GM21526 (cell line): ENCODE results near the gene GCNT4.
"Not testable (repeated sequence)": the region's sequence is repeated elsewhere in the genome, so short reads cannot be mapped to it uniquely, and the experiment has no call there.

Source experiments
- ATAC-seq: cut with Tn5 transposase; IDR thresholded peaks from one replicate; pipeline ENCODE4 v1.9.1; 2021; ENCODE audit warnings: moderate library complexity; ENCODE audit not compliant: unreplicated experiment, low FRiP score

Gene GCNT4

DNA sequence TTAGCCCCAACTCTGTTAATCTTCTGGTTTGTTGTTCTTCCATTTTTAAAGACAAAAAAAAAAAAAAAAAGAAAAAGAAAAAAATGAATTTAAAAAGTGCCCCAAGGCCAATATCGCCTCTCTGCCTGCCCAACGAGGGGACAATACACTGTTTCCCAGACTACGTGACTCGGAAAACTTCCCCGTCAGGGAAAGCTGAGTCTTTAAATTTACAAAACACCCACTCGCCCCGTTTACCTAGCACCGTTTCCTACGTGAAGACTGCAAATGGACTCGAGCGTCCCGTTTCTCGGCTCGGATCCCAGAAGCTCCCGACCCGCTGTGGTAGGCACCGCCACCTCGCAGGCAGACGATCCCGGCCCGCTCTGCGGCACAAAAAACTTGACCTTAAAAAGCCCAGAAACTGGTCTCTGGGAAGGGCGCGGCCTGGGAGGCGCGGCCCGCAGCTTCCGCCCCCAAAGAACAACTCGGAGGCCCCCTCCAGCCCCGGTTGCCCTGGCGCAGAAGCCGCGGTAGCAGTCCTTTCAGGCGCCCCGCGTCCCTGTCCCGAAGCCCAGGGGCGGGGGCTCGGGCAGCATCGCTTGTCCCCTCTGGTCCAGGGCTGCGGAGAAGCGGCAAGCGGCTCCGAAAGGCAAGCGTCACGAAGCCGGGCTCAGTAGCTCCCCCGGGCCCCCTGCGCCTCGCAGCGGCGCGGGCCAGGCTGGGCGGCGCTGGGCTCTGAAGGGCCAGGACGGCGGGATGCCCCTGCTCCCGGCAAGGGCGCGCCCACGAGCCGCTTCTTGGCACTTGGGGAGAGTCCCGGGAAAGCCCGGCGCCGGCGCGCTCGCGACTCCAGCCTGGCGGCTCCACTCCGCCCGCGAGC lies at the start of gene GCNT4:
TSS of gene GCNT4 (minus strand) at position 367 of the 862 bp plus-strand sequence. CDS start 22,521 bp downstream, outside the sequence.
- ATAC-seq = no peak

DNA sequence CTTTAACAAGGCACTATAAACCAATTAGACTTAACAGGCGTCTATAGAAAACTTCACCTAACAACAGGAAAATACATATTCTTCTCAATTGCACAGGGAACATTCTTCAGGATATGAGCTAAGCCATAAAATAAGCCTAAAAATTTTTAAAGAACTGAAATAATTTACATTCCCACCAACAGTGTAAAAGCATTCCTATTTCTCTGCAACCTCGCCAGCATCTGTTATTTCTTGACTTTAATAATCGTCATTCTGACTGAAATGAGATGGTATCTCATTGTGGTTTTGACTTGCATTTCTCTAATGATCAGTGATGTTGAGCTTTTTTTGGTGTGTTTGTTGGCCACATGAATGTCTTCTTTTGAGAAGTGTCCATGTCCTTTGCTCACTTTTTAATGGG lies 43.6 kb upstream of the GCNT4 start:
- not testable (repeated sequence) for ATAC-seq

- no peak for ATAC-seq
These were observed 39.2 kb upstream of the GCNT4 start for GRCh38 chr5:75091597-75091996.

GRCh38 chr5:75089662-75090061 lies 37.3 kb upstream of the GCNT4 start:
- ATAC-seq = no peak

GRCh38 chr5:75089137-75089536 lies 36.8 kb upstream of the GCNT4 start:
- no peak for ATAC-seq

GRCh38 chr5:75088648-75089047 lies 36.3 kb upstream of the GCNT4 start:
- no peak for ATAC-seq

DNA sequence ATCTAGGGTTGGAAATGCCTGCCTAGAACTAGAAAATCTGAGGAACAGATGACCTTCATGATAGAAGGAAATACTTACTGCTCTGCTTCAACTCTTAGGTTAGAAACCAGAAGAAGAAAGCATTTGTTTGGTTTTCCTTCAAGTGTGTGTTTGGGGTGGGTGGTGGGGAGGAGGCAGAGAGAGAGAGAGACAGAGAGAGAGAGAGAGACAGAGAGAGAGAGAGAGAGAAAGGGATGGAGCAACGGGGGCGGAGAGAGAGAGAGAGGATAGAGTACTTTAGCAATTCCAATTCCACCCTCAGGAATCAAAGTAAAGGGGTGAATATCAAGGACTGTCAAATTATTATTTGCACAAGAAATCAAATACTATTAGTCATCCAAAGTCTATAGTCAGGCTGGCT lies 29.2 kb upstream of the GCNT4 start:
- no peak for ATAC-seq

GRCh38 chr5:75079346-75079745 lies 27.0 kb upstream of the GCNT4 start:
- not testable (repeated sequence) for ATAC-seq

DNA sequence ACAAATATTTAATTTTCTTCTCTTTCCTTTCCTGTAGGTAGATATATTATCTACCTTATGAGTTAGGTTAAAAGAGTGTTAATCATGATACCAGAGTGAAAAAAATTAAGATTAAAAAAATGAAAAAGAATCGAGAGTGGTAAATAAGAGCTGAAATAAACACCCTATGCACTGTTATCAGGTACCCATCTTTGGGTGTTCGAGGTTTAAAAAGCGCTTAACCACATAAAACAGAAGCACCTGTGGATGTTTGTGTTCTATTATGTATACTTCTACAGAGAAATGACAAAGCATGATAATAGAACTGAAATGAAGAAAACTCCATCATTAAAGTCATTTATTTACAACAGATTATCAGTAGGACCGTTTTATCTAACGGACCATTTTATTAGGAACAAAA lies 25.7 kb upstream of the GCNT4 start:
- ATAC-seq = no peak

- no peak for ATAC-seq
These were observed 19.7 kb upstream of the GCNT4 start for GRCh38 chr5:75072061-75072460.

DNA sequence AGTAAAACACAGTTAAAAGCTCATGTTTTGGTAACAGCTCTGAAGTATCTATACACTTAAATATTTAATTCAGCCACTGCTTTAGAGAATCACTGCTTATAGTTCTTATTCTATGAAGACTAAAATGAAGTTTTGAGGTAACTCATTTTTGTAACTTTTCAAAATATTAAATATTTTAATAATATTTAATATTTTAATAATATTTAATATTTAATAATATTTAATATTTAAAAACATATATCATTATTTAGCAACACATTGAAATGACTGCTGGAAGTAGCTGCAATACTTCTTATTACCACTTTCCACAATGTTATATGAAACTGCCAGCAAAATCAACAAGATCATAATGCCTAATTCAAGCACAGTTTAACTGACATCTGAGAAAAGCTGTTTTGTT lies 18.7 kb upstream of the GCNT4 start:
- no peak for ATAC-seq

DNA sequence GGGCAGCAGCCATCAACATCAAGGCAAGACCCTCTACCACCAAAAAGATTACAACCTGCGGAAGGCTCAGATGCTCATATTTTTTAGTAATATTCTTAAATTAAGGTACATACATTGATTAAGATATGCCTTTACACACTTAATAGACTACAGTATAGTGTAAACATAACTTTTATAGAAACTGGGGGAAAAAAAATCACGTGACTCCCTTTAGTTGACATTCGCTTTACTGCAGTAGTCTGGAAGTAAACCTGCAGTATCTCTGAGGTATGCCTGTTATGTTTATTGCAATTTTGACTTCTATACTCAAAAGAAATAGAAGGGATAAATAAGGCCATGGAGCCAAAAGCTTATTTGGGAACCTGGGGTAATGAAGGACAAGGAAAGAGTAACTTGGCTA lies 15.1 kb upstream of the GCNT4 start:
- ATAC-seq = no peak

DNA sequence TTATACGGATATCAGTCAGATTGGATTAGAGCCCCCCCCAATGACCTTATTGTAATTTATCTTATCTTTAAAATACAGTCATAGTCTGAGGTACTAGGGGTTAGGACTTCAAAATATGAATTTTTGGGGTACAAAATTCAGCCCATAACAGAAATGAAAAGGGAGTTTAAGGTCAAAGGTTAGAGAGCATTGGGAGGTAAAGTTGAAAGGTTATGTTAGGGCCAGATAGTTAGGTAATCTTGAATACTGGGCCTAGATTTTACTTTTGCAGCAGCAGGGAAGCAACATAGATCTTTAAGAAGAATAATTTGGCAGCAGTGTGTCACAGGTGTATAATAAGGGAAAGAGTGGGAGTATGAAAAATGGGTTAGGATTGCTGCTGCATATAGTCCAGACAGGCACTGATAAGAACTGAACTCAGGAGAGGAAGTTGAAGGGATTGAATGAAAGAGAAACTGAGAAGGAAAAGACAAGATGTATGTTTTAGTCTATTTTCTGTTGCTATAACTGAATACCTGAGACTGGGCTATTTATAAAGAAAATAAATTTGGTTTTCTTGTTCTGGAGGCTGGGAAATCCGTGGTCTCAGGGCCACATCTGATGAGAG lies 10.7 kb upstream of the GCNT4 start:
- peak; percentile 70 for ATAC-seq

DNA sequence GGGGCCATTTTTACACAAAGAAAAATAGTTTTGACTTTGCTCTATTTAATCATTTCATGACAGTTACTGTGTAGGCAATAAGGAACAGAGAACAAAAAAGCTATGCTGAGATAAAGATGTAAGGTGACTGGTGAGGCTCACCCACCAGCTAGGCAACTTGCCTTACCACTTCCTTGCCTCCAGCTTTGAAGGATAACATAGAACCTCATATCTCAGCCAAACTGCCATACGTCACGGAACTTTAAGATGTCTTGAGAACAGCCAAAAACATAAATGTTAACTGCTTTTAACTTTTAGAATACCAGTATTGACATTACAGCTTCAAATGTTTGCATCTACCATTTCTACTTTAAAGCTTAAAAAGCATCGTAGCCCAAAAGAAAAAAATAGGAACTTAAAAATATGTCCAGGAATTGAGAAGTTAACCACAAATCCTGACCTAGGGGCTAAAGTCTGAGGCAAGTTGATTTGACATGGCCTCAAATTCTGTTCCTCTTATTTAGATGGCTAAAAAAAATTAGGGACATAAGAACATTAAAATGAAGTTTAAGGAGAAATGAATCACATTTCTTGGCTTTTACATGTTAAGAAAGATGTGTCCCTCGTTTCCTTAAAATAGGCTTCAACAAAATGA lies 7.7 kb upstream of the GCNT4 start:
- ATAC-seq = no peak

GRCh38 chr5:75058986-75059535 lies 6.7 kb upstream of the GCNT4 start:
- ATAC-seq = no peak

- ATAC-seq = no peak
These were observed 5.2 kb upstream of the GCNT4 start for GRCh38 chr5:75057561-75057960.

GRCh38 chr5:75055727-75056144 lies 3.4 kb upstream of the GCNT4 start:
- ATAC-seq = no peak

GRCh38 chr5:75054134-75054930 lies 2.0 kb upstream of the GCNT4 start:
- no peak for ATAC-seq

GRCh38 chr5:75053304-75054133 lies 1.2 kb upstream of the GCNT4 start:
- no peak for ATAC-seq

DNA sequence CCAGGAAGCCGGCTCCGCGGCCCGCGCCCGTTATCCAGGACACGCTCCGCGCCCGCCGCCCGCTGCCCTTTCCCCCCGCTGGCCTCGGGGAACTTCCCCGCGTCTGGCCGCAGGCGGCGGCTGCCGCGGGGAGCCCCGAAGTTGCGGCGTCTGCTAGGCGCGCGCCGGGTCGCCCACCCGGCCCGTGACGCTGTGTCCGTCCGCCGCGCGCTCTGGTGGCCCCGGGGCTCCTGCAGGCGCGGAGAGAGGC lies 621 bp upstream of the GCNT4 start:
- no peak for ATAC-seq
